Mesendoderm (in vitro differentiated cells): ENCODE results near the gene BOD1L1.

Experiments used
- DNase-seq: peaks from one replicate; pipeline ENCODE4 v3.0.0; 2013
- H2AK5ac ChIP-seq: 2 replicates; pipeline ENCODE4 v1.6.1; 2013; ENCODE audit warnings: low read length, inconsistent platforms
- H2BK120ac ChIP-seq: 2 replicates; pipeline ENCODE4 v1.6.1; 2013; ENCODE audit warnings: low read depth, mild to moderate bottlenecking, low read length, moderate library complexity, mixed read lengths
- H2BK15ac ChIP-seq: replicated peaks from 2 replicates; pipeline ENCODE4 v1.6.1; 2013; ENCODE audit warnings: low read depth, mild to moderate bottlenecking, moderate library complexity
- H2BK5ac ChIP-seq: 2 replicates; pipeline ENCODE4 v1.6.1; 2013; ENCODE audit warnings: low read length, inconsistent platforms
- H3K18ac ChIP-seq: 2 replicates; pipeline ENCODE4 v1.6.1; 2013; ENCODE audit warnings: mild to moderate bottlenecking, low read length, mixed read lengths
- H3K23ac ChIP-seq: one replicate; pipeline ENCODE4 v1.6.1; 2013; ENCODE audit warnings: low read length
- H3K27ac ChIP-seq: 2 replicates; pipeline ENCODE4 v1.5.1; 2013; ENCODE audit warnings: low read depth, mild to moderate bottlenecking, inconsistent platforms, low read length, moderate library complexity
- H3K27me3 ChIP-seq: 2 replicates; pipeline ENCODE4 v1.6.1; 2013; ENCODE audit warnings: low read length, control low read depth, mild to moderate bottlenecking, inconsistent platforms; ENCODE audit not compliant: insufficient read depth, poor library complexity
- H3K36me3 ChIP-seq: 2 replicates; pipeline ENCODE4 v1.6.1; 2013; ENCODE audit warnings: low read length, inconsistent platforms; ENCODE audit not compliant: control insufficient read depth, insufficient read depth
- H3K4ac ChIP-seq: one replicate; pipeline ENCODE4 v1.6.1; 2013; ENCODE audit warnings: low read depth, mild to moderate bottlenecking, low read length, moderate library complexity
- H3K4me1 ChIP-seq: 2 replicates; pipeline ENCODE4 v1.6.1; 2013; ENCODE audit warnings: low read depth, low read length, inconsistent platforms; ENCODE audit not compliant: control insufficient read depth
- H3K4me2 ChIP-seq: 2 replicates; pipeline ENCODE4 v1.6.1; 2013; ENCODE audit warnings: low read length
- H3K4me3 ChIP-seq: 2 replicates; pipeline ENCODE4 v1.5.1; 2013; ENCODE audit warnings: mild to moderate bottlenecking, low read length
- H3K56ac ChIP-seq: one replicate; pipeline ENCODE4 v1.6.1; 2013; ENCODE audit warnings: low read length
- H3K79me1 ChIP-seq: 2 replicates; pipeline ENCODE4 v1.6.1; 2013; ENCODE audit warnings: low read length, inconsistent platforms
- H3K79me2 ChIP-seq: 2 replicates; pipeline ENCODE4 v1.6.1; 2013; ENCODE audit warnings: mild to moderate bottlenecking, low read length; ENCODE audit not compliant: control insufficient read depth, insufficient read depth
- H3K9ac ChIP-seq: 2 replicates; pipeline ENCODE4 v1.6.1; 2013; ENCODE audit warnings: low read length, inconsistent platforms
- H4K5ac ChIP-seq: one replicate; pipeline ENCODE4 v1.6.1; 2013; ENCODE audit warnings: low read length
- H4K8ac ChIP-seq: one replicate; pipeline ENCODE4 v1.6.1; 2013; ENCODE audit warnings: low read depth, mild to moderate bottlenecking, control low read depth, low read length, moderate library complexity
- WGBS: extraction: QIAGEN DNeasy Blood & Tissue Kit; methylation state at CpG from one replicate; pipeline ENCODE4 v1.1.7; 2013; ENCODE audit warnings: low lambda C conversion rate, missing lambda C conversion rate; ENCODE audit not compliant: insufficient coverage; ENCODE audit errors: extremely low coverage; 5-methylcytosine and 5-hydroxymethylcytosine counted together

BOD1L1 gene

DNA sequence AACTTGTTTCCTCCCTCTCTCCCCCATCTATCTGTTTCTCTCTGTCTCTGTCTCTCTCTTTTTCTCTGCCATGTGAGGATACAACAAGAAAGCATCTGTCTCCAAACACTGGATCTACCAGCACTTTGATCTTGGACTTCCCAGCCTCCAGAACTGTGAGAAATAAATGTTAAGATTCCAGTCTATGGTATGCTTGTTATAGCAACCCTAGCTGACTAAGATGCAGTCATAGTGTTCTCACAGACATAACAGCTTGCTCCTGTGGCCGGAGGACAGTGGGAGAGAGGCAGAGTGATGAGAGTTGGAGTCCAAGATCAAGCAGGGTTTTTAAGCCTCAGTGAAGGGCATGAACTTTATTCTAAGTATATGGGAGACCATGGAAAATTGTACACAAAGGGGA is 74.4 kb downstream of the BOD1L1 start:
- DNase-seq, result no peak
- Histone ChIP-seq H2AK5ac (no peak overlapping the region), H3K4me3 (no peak overlapping the region), H2BK120ac (no peak overlapping the region), H3K4me1 (no peaks in the 10 kb centered on the region), H3K9ac (no peak overlapping the region), H3K27me3 (peaks cover under 1% of the 10 kb centered on the region), H3K18ac (no peak overlapping the region), H3K36me3 (no peaks in the 10 kb centered on the region), H3K4ac (no peak overlapping the region), H3K27ac (no peak overlapping the region), H3K79me2 (no peaks in the 10 kb centered on the region), H2BK15ac (no peak overlapping the region), H3K4me2 (no peak overlapping the region), H4K8ac (no peak overlapping the region), H3K79me1 (no peaks in the 10 kb centered on the region), H3K56ac (no peak overlapping the region), H4K5ac (no peak overlapping the region), H2BK5ac (no peak overlapping the region), H3K23ac (no peak overlapping the region)
- no CpG with 5 or more reads among the region's 1 CpG for WGBS

GRCh38 chr4:13548984-13549546 is 78.5 kb downstream of the BOD1L1 start:
- H4K5ac ChIP-seq, result no peak overlapping the region
- H2BK15ac ChIP-seq, result no peak overlapping the region
- H2BK120ac ChIP-seq, result no peak overlapping the region
- no peak overlapping the region for H3K23ac ChIP-seq
- DNase-seq, result peak; percentile 92
- no peak overlapping the region for H3K4ac ChIP-seq
- no CpG with 5 or more reads among the region's 21 CpGs for WGBS
- H3K27me3 ChIP-seq, result peaks cover 18% of the 10 kb centered on the region
- H3K79me1 ChIP-seq, result no peaks in the 10 kb centered on the region
- H2BK5ac ChIP-seq, result no peak overlapping the region
- peak overlapping the region; percentile 81 for H3K4me2 ChIP-seq
- peak overlapping the region; percentile 66 for H3K9ac ChIP-seq
- peaks cover 1% of the 10 kb centered on the region for H3K4me1 ChIP-seq
- H3K36me3 ChIP-seq, result no peaks in the 10 kb centered on the region
- H3K4me3 ChIP-seq, result no peak overlapping the region
- no peaks in the 10 kb centered on the region for H3K79me2 ChIP-seq
- no peak overlapping the region for H2AK5ac ChIP-seq
- no peak overlapping the region for H3K18ac ChIP-seq
- peak overlapping the region; percentile 68 for H3K56ac ChIP-seq
- no peak overlapping the region for H3K27ac ChIP-seq
- no peak overlapping the region for H4K8ac ChIP-seq

DNA sequence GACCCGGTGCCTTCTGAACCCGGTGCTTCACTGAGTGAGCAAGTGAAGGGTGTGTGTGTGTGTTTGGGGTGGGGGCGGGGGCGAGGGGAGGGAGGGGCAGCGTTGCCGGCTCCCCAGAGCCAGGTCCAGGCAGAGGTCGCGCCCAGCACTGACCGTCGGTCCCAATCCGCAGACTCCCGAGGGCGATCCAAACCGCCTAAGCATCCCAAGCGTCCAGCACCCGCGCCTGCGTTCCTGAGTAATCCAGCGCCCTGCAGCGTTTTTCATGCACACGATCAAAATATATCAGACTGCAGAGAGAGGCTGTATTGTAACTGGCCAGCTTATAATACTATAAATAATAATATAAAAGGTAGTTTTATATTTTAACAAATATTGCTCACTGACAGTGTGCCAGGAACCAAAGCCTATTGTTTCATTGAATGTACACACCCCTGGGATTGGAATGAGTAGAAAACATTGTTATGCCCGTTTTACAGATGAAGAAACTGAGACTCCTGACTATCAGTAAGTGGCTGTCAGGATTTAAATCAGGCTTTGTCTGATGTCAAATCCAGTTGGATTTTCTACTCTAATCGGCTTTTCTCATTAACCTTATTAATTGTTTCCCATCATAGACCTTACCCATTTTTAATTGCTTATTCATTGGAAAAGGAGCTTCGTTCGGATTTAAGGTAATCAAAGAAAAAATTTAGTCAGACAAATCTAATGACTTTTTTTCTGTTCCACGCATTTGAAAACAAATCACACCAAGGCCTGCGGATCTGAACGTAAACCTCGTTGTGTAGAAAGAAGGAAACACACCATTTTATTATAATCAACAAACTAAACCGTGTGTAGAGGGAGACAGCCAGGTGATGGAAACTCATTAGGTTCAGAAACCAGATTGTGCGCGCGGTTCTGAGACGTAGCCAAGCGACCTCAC is 79.2 kb downstream of the BOD1L1 start:
- Histone ChIP-seq H3K79me2 (no peaks in the 10 kb centered on the region), H3K4me3 (no peak overlapping the region), H3K79me1 (no peaks in the 10 kb centered on the region), H3K56ac (no peak overlapping the region), H3K36me3 (no peaks in the 10 kb centered on the region), H3K23ac (no peak overlapping the region), H3K4me2 (peak overlapping the region; percentile 77), H2BK5ac (no peak overlapping the region), H3K27ac (no peak overlapping the region), H3K4me1 (peaks cover 1% of the 10 kb centered on the region), H3K4ac (no peak overlapping the region), H2BK120ac (no peak overlapping the region), H3K18ac (no peak overlapping the region), H4K8ac (no peak overlapping the region), H4K5ac (no peak overlapping the region), H3K27me3 (peaks cover 25% of the 10 kb centered on the region), H2BK15ac (no peak overlapping the region), H3K9ac (no peak overlapping the region), H2AK5ac (no peak overlapping the region)
- WGBS, result no CpG with 5 or more reads among the region's 35 CpGs
- DNase-seq, result no peak

- Histone ChIP-seq H4K5ac (no peak overlapping the region), H3K4me2 (peak overlapping the region; percentile 77), H2BK120ac (no peak overlapping the region), H4K8ac (no peak overlapping the region), H3K4ac (no peak overlapping the region), H3K4me3 (peak overlapping the region; percentile 20), H3K27ac (no peak overlapping the region), H3K18ac (no peak overlapping the region), H2AK5ac (no peak overlapping the region), H2BK5ac (no peak overlapping the region), H3K23ac (no peak overlapping the region), H3K9ac (peak overlapping the region; percentile 48), H3K27me3 (peaks cover 33% of the 10 kb centered on the region), H3K79me2 (no peaks in the 10 kb centered on the region), H2BK15ac (no peak overlapping the region), H3K4me1 (peaks cover 1% of the 10 kb centered on the region), H3K36me3 (no peaks in the 10 kb centered on the region), H3K79me1 (no peaks in the 10 kb centered on the region), H3K56ac (peak overlapping the region; percentile 80)
- no peak for DNase-seq
- WGBS, result no CpG with 5 or more reads among the region's 56 CpGs
These were observed 80.0 kb downstream of the BOD1L1 start for GRCh38 chr4:13547485-13548041.

GRCh38 chr4:13546941-13547484 is 80.5 kb downstream of the BOD1L1 start:
- Histone ChIP-seq H3K79me1 (no peaks in the 10 kb centered on the region), H4K5ac (no peak overlapping the region), H3K4me2 (peak overlapping the region; percentile 77), H2BK15ac (no peak overlapping the region), H2BK120ac (no peak overlapping the region), H2AK5ac (no peak overlapping the region), H3K27ac (no peak overlapping the region), H3K9ac (peak overlapping the region; percentile 48), H3K79me2 (no peaks in the 10 kb centered on the region), H4K8ac (no peak overlapping the region), H3K4me1 (peaks cover 1% of the 10 kb centered on the region), H3K18ac (no peak overlapping the region), H3K56ac (peak overlapping the region; percentile 80), H3K27me3 (peaks cover 36% of the 10 kb centered on the region), H2BK5ac (no peak overlapping the region), H3K4me3 (peak overlapping the region; percentile 20), H3K4ac (no peak overlapping the region), H3K23ac (no peak overlapping the region), H3K36me3 (no peaks in the 10 kb centered on the region)
- WGBS, result no CpG with 5 or more reads among the region's 54 CpGs
- no peak for DNase-seq
